Measurements from ENCODE around the gene INAFM2.

INAFM2 gene

DNA sequence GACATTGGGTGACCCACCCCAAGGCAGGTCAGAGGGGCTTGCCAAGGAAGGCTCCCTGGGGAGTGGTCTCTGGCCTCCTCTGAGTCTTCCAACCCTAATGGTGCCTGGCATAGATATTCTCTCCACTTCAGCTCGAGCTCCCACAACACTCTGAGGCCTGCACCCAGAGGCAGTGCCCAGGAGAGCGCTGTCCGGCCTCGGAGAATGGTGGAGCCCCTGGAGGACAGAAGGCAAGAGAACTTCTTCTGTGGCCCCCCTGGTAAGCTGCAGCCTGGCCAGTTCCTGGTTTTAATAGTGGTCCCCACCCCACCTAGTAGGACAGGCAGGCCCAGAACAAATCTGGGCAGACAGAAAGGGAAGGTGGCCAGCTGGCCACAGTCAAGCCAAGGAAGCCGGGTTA lies 41.5 kb downstream of the INAFM2 start:
- no peak for DNase-seq (ENCODE audit: low read depth)

DNA sequence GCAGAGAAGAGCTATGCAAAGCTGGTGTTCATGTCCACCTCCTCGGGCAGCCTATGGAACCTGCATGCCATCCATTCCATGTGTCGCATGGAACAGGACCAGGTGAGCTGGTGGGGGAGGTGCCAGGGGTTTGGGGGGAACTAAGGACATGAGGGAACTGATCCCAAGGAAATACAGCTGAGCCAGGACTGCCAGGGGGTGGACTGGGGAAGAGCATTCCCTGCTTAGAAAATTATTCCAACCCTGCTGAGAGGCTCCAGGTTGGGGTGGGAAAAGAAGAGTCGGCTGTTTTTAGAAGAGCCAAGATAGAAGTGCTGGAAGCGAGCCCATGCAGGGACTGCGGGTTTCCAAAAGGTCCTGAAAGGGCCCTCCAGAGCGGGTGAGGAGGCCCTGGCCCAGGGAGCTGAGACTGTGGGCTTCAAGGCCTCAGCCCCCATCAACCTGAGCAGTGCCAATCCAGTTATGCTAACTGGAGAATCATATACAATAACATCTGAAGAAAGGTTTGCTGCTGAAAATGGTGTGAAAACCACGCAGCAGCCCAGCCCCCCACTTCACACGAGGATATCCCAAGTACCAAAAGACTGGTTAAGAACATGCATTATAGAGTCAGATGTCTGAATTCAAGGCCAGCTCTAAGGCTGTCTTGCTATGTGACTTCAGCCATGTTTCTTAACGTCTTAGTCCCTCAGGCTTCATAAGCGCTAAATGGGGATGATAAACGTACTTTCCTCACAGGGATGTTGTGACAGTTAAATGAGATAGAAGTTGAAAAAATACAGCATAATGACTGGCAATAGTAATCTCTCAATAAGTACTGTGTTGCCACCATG lies 42.3 kb downstream of the INAFM2 start:
- DNase-seq (ENCODE audit: low read depth): no peak

DNA sequence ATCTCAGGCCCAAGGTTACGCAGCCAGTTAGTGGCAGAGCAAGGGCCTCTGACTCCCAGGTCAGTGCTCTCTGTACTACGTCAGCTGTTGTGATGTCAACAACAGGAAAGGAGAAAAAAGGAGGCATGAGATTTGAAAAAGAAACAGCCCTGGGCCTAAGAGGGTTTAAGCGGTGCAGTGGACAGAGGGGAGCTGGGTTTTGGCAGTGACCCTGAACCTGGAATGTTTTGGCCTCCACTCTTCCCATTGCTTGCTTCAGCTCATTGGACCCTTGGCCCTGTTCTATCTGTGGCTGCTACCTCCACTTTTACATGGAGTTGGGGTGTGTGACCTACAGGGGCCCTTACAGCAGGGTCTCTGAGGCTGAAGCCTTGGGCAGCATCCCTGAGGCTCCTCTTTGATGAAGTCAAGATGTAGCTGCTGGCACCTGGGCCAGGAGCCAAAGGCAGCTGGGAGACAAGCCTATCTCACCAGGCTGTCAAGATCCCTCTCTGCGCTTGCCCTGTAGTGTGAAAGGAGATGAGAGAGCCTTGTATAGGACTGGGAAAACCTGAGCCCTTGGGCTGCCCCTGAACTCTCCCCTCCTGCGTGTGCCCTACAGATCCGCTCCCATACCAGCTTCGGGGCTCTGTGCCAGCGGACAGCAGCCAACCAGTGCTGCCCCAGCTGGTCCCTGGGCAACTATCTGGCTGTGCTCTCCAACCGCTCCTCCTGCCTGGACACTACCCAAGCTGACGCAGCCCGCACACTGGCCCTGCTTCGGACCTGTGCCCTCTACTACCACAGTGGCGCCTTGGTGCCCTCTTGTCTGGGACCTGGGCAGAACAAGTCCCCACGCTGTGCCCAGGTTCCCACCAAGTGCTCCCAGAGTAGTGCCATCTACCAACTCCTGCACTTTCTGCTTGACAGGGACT lies 43.2 kb downstream of the INAFM2 start:
- no peak for DNase-seq (ENCODE audit: low read depth)

- DNase-seq (ENCODE audit: low read depth): no peak
These were observed 43.8 kb downstream of the INAFM2 start for GRCh38 chr15:40367371-40367685.

- DNase-seq (ENCODE audit: low read depth): peak; percentile 82
These were observed 44.5 kb downstream of the INAFM2 start for GRCh38 chr15:40367686-40368611.

DNA sequence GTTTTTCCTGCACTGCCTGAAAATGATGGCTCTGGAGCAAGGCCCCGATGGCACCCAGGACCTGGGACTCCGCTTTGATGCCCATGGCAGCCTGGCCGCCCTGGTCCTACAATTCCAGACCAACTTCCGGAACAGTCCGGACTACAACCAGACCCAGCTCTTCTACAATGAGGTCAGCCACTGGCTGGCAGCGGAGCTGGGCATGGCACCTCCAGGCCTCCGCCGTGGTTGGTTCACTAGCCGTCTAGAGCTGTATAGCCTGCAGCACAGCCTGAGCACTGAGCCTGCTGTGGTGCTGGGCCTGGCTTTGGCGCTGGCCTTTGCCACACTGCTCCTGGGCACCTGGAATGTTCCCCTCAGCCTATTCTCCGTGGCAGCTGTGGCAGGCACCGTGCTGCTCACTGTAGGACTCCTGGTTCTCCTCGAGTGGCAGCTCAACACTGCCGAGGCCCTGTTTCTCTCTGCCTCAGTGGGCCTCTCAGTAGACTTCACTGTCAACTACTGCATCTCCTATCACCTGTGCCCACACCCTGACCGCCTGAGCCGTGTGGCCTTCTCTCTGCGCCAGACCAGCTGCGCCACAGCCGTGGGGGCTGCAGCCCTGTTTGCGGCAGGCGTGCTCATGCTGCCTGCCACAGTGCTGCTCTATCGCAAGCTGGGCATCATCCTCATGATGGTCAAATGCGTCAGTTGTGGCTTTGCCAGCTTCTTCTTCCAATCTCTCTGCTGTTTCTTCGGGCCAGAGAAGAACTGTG lies 45.4 kb downstream of the INAFM2 start:
- DNase-seq (ENCODE audit: low read depth): no peak

DNA sequence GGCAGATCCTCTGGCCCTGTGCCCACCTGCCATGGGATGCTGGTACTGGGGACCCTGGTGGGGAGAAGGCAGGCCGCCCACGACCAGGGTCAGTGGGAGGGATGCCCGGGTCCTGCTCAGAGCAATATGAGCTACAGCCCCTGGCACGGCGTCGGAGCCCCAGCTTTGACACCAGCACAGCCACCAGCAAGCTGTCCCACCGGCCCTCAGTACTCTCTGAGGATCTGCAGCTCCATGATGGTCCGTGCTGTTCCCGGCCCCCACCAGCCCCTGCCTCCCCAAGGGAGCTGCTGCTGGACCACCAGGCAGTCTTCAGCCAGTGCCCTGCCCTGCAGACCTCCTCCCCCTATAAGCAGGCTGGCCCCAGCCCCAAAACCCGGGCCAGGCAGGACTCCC lies 46.0 kb downstream of the INAFM2 start:
- DNase-seq (ENCODE audit: low read depth): no peak

GRCh38 chr15:40369971-40370370 lies 46.5 kb downstream of the INAFM2 start:
- DNase-seq (ENCODE audit: low read depth): no peak

DNA sequence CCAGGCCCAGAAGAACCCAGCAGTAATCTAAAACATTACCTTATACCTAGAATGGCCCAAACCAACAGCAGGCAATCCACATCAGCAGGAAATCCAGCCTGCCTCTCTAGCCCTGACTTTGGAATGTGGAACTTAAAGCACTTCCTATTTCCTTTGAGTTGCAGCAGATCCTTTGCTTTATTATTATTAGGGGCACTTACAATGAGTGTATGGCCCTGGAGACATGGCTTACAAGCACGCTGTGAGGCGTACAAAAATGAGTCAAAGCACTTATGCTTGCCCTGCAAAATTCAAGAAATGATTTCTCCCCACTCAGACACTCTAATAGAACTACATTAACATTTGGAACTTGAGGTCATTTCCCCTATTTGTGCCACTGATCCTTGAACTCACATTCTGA lies 49.5 kb downstream of the INAFM2 start:
- DNase-seq (ENCODE audit: low read depth): no peak
